Mammary epithelial cell (primary cell): ENCODE data around the gene PRR20G.

Source experiments
- CTCF ChIP-seq, 2 donors: IDR thresholded peaks in 1 of 2; conservative IDR thresholded peaks in 1 of 2; 2 replicates each; pipeline ENCODE4 v1.5.1; 2011 to 2012; ENCODE audit warnings: inconsistent platforms in 2 of 2, low read length in 2 of 2, mild to moderate bottlenecking in 2 of 2, control low read depth in 1 of 2, low read depth in 1 of 2; ENCODE audit not compliant: insufficient read depth in 1 of 2; ENCODE audit errors: extremely low read depth in 1 of 2
- EZH2 ChIP-seq: IDR thresholded peaks from 2 replicates; pipeline ENCODE4 v1.6.1; 2012; ENCODE audit warnings: low read length, inconsistent platforms, borderline replicate concordance

GRCh38 chr3:127287840-127288239 is at the start of gene PRR20G:
- no peak for TF ChIP-seq EZH2
- TF ChIP-seq CTCF (conservative IDR thresholded peaks at IDR 0.05 in 1 of 2, IDR thresholded peaks at IDR 0.05 in 1 of 2; ENCODE audit: extremely low read depth in 1 of 2, insufficient read depth in 1 of 2, low read depth in 1 of 2, low read length in 2 of 2) = no peak
